D721Med (cell line): ENCODE results near the gene ANO1.

Experiments used
- DNase-seq: peaks from one replicate; pipeline ENCODE4 v3.0.0; 2011; ENCODE audit warnings: low spot score; ENCODE audit not compliant: insufficient read length
- FAIRE-seq: peaks from 2 replicates; lab custom pipeline; 2011; peaks lifted over from hg19 to GRCh38; lab: Jason Lieb, UNC
- TF ChIP-seq, protein P1 (sequence below): IDR thresholded peaks from 2 replicates; pipeline ENCODE4 v1.5.1; 2012; ENCODE audit warnings: mild to moderate bottlenecking, control low read depth; ENCODE audit not compliant: insufficient read depth; ENCODE audit errors: missing control alignments

Gene ANO1

DNA sequence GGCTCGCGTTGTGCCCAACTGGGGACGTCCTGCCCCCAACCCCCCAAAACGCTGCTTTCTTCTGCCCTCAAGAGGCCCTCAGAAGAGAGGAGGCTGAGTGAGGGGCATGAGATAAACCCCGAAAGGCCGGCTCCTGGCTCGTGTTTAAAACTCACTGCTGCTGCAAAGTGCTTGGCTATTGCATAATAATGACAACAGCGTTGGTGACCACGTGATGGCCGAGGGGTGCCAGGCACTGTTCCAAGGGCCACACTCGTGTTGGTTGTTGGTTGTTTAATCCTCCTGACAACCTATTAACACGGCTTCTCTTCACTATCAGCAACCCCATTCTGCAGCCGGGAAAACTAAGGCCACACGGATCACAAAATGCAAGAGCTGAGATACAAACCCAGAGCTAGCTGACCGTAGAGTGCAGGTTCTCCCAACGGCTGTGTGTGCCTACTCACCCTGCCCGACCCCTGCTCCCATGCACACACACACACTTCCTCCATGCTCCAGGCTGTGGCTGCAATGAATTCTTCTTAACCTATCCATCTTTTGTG, 51.0 kb downstream of the ANO1 start:
- TF ChIP-seq, protein P1, sequence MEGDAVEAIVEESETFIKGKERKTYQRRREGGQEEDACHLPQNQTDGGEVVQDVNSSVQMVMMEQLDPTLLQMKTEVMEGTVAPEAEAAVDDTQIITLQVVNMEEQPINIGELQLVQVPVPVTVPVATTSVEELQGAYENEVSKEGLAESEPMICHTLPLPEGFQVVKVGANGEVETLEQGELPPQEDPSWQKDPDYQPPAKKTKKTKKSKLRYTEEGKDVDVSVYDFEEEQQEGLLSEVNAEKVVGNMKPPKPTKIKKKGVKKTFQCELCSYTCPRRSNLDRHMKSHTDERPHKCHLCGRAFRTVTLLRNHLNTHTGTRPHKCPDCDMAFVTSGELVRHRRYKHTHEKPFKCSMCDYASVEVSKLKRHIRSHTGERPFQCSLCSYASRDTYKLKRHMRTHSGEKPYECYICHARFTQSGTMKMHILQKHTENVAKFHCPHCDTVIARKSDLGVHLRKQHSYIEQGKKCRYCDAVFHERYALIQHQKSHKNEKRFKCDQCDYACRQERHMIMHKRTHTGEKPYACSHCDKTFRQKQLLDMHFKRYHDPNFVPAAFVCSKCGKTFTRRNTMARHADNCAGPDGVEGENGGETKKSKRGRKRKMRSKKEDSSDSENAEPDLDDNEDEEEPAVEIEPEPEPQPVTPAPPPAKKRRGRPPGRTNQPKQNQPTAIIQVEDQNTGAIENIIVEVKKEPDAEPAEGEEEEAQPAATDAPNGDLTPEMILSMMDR = no peak
- DNase-seq (no peak), FAIRE-seq (no peak)

DNA sequence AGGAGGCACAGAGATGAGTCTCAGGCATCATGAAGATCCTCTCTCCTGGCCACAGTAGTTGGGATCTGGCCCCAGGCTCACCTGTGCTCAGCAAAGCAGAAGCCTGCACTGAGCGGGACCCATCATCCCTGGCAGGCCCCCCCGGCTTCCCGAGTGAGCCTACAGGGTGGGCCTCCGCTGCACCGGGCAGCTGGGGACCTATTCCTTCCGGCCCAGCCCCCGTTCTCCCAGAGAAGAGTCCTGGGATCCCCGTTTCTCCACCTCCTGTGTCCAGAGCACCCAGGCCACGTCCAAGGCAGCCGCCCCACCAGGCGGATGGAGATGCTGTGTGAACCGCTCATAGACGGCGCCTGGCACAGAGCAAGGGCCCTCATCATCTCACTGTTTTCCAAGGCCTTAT, 52.5 kb downstream of the ANO1 start:
- no peak for FAIRE-seq
- TF ChIP-seq, protein P1 = no peak
- DNase-seq = no peak

DNA sequence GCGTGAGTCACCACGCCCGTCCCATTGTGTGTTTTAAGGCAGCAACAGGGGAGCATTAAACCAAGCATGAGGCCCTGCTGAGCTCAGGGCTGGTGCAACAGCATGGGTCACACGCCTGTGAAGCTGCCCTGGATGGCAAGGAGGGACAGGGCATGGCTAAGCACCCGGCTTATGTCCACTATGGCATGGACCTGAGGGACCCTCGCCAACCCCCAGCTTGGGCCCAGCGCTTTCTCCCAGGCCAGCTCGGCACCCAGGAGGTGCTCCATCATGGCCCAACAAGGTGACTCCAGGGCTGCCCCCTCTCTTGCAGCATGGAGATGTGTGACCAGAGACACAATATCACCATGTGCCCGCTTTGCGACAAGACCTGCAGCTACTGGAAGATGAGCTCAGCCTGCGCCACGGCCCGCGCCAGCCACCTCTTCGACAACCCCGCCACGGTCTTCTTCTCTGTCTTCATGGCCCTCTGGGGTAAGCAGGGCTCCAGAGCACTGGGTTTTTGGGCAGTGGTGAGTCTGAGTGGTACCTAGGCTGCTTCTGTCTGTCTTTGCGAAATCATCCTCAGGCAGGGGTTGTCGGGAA, 53.6 kb downstream of the ANO1 start:
- TF ChIP-seq, protein P1 = no peak
- DNase-seq (no peak), FAIRE-seq (no peak)

DNA sequence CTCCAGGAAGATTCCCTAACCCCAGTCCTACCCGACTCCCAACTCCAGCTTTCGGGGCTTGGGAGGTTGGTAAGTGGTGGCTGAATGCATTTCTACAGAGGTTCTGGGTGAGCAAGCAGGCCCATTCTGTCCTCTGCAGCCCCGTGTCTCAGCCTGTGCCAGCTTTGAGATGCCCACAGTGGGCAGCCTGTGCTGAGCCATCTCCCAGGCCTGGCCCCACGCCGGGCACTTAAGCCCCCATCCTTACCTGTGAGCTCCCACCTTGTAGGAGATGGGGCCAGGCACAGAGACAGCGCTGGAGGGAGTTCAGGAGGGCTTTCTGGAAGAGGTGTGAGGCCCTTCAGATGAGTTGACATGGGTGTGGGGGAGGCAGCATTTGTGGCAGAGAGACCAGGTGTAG, 54.5 kb downstream of the ANO1 start:
- TF ChIP-seq, protein P1 = no peak
- no peak for FAIRE-seq
- DNase-seq = no peak

DNA sequence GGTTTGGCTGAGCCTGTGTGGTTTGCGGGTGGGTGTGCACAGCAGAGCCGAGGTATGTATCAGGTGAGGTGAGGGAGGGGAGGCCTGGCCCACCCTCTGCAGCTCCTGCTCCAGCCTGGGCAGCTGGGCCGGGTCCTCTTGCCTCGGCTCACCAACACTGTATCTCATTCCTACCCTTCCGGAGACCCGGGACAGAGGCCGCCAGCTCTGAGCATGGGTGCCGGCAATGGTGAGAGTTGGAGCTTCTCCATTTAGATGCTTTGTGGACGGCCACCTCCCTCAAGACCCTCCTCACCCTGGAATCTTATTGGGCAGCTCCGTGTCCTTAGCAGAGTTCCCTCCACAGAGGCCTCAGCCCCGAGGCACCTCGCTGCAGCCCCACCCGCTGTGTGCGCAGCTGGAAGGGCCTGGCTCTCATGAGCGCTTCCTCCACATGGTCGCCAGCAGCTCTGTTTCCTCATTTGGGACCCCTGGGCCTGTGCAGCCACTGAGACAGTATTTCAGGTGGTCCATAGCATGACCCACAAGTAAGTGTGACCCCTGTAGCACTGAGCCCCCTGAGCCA, 55.7 kb downstream of the ANO1 start:
- TF ChIP-seq, protein P1 = no peak
- DNase-seq (no peak), FAIRE-seq (no peak)

DNA sequence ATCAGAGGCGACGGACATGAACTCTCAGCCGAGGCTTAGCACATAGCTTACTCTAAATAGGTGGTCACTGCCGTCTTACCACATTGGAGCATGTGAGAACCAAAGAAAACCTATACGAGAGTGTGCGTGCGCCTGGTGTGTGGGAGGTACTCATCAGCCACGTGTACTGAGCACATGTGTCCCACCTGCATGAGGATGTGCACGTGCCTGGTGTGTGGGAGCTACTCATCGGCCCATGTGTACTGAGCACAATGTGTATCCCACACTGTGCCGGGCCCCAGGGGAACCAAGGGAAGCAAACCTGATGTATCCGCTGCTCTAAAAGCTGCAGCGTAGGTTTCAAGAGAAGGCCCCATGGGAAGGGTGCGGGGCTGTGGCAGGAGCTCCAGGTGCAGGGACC, 56.4 kb downstream of the ANO1 start:
- DNase-seq (no peak), FAIRE-seq (no peak)
- TF ChIP-seq, protein P1 = no peak

DNA sequence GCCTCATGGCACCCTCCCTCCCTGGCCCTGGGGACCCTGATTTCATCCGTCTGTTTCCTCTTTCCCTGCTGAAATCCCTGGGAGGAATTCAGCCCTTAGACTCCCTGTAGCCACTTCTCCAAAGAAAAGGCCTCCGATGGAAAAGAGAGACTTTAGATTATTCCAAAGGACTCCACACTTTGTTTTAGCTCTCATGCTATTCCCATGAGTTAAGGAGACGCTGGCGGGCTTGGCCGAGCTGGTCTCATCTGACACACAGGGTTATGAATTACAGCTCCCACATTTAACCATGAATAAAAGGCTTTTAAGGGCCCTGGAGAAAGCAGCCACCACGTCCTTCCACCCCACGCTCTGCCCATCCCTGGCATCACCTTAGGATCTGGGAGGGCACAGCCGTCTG, 57.0 kb downstream of the ANO1 start:
- no peak for FAIRE-seq
- no peak for DNase-seq
- TF ChIP-seq, protein P1 = no peak
